Measurements from ENCODE around the gene CACNA2D3. TPM values are rescaled to one million over a fixed set of nuclear protein-coding genes. Genes with fewer than 3 reads are reported as not detected.
A peak's percentile ranks its signal among the peaks of the same experiment; 100 is the strongest.

Gene CACNA2D3
- total RNA-seq, 1 donor from 2014 or later: 2.5 TPM

- TF ChIP-seq CTCF (conservative IDR thresholded peaks at IDR 0.05): no peak
- DNase-seq (ENCODE audit: extremely low spot score, unreplicated experiment): no peak
- peaks cover 7% of the 10 kb centered on the region for H3K27me3 Mint-ChIP-seq
- peaks cover 8% of the 10 kb centered on the region for H3K9me3 Mint-ChIP-seq
- no peaks in the 10 kb centered on the region for H3K36me3 Mint-ChIP-seq
- no peak overlapping the region for H3K4me3 Mint-ChIP-seq
- no peak overlapping the region for H3K27ac Mint-ChIP-seq
- H3K4me1 Mint-ChIP-seq (ENCODE audit: unreplicated experiment): peaks cover 12% of the 10 kb centered on the region
Measured at GRCh38 chr3:54835701-54836100, 713.3 kb downstream of the CACNA2D3 start.

- H3K4me1 Mint-ChIP-seq (ENCODE audit: unreplicated experiment): peaks cover 12% of the 10 kb centered on the region
- peaks cover 10% of the 10 kb centered on the region for H3K27me3 Mint-ChIP-seq
- H3K36me3 Mint-ChIP-seq: no peaks in the 10 kb centered on the region
- DNase-seq (ENCODE audit: extremely low spot score, unreplicated experiment): no peak
- peaks cover 8% of the 10 kb centered on the region for H3K9me3 Mint-ChIP-seq
- H3K4me3 Mint-ChIP-seq: no peak overlapping the region
- TF ChIP-seq CTCF (conservative IDR thresholded peaks at IDR 0.05): no peak
- H3K27ac Mint-ChIP-seq: no peak overlapping the region
Measured at GRCh38 chr3:54836871-54837270, 714.5 kb downstream of the CACNA2D3 start.

GRCh38 chr3:54837964-54838363, 715.6 kb downstream of the CACNA2D3 start:
- no peak overlapping the region for H3K4me3 Mint-ChIP-seq
- peaks cover 12% of the 10 kb centered on the region for H3K4me1 Mint-ChIP-seq (ENCODE audit: unreplicated experiment)
- peaks cover 8% of the 10 kb centered on the region for H3K9me3 Mint-ChIP-seq
- TF ChIP-seq CTCF (conservative IDR thresholded peaks at IDR 0.05): peak; percentile 29
- H3K27me3 Mint-ChIP-seq: peaks cover 11% of the 10 kb centered on the region
- H3K36me3 Mint-ChIP-seq: no peaks in the 10 kb centered on the region
- no peak for DNase-seq (ENCODE audit: extremely low spot score, unreplicated experiment)
- H3K27ac Mint-ChIP-seq: no peak overlapping the region

- Mint-ChIP-seq H3K4me3 (no peak overlapping the region), H3K36me3 (no peaks in the 10 kb centered on the region), H3K4me1 (ENCODE audit: unreplicated experiment) (peaks cover 23% of the 10 kb centered on the region), H3K27me3 (peaks cover 36% of the 10 kb centered on the region), H3K27ac (no peak overlapping the region), H3K9me3 (peaks cover 4% of the 10 kb centered on the region)
- DNase-seq (ENCODE audit: extremely low spot score, unreplicated experiment): no peak
- TF ChIP-seq CTCF (conservative IDR thresholded peaks at IDR 0.05): no peak
Measured at GRCh38 chr3:54841471-54841870, 719.1 kb downstream of the CACNA2D3 start.

GRCh38 chr3:54843352-54843751, 721.0 kb downstream of the CACNA2D3 start:
- TF ChIP-seq CTCF (conservative IDR thresholded peaks at IDR 0.05): no peak
- Mint-ChIP-seq H3K27me3 (peaks cover 38% of the 10 kb centered on the region), H3K27ac (no peak overlapping the region), H3K4me3 (no peak overlapping the region), H3K4me1 (ENCODE audit: unreplicated experiment) (peaks cover 11% of the 10 kb centered on the region), H3K36me3 (no peaks in the 10 kb centered on the region), H3K9me3 (peaks cover under 1% of the 10 kb centered on the region)
- DNase-seq (ENCODE audit: extremely low spot score, unreplicated experiment): no peak

GRCh38 chr3:54844211-54844610, 721.9 kb downstream of the CACNA2D3 start:
- no peak for TF ChIP-seq CTCF (conservative IDR thresholded peaks at IDR 0.05)
- H3K9me3 Mint-ChIP-seq: no peaks in the 10 kb centered on the region
- DNase-seq (ENCODE audit: extremely low spot score, unreplicated experiment): no peak
- H3K27ac Mint-ChIP-seq: no peak overlapping the region
- no peak overlapping the region for H3K4me3 Mint-ChIP-seq
- H3K27me3 Mint-ChIP-seq: peaks cover 45% of the 10 kb centered on the region
- no peaks in the 10 kb centered on the region for H3K36me3 Mint-ChIP-seq
- H3K4me1 Mint-ChIP-seq (ENCODE audit: unreplicated experiment): peaks cover 11% of the 10 kb centered on the region
